IPS DF 4.7 (cell line): ENCODE data around the gene SIM2.

Experiments used
- DNase-seq: peaks from one replicate; pipeline ENCODE4 v3.0.0-alpha.2; 2013; ENCODE audit warnings: low spot score; ENCODE audit errors: extremely low read depth

The SIM2 gene

GRCh38 chr21:36759348-36760083 is 60.6 kb downstream of the SIM2 start:
- DNase-seq = no peak

GRCh38 chr21:36761685-36762084 is 62.8 kb downstream of the SIM2 start:
- no peak for DNase-seq

GRCh38 chr21:36762642-36763041 is 63.7 kb downstream of the SIM2 start:
- no peak for DNase-seq

- DNase-seq = no peak
Measured at GRCh38 chr21:36763305-36763704, 64.4 kb downstream of the SIM2 start.

- DNase-seq = no peak
Measured at GRCh38 chr21:36765229-36765628, 66.3 kb downstream of the SIM2 start.

- DNase-seq = no peak
Measured at GRCh38 chr21:36766511-36766910, 67.6 kb downstream of the SIM2 start.

GRCh38 chr21:36767096-36767495 is 68.2 kb downstream of the SIM2 start:
- DNase-seq = no peak

- no peak for DNase-seq
Measured at GRCh38 chr21:36768496-36768895, 69.6 kb downstream of the SIM2 start.

GRCh38 chr21:36769051-36769839 is 70.3 kb downstream of the SIM2 start:
- DNase-seq = no peak

GRCh38 chr21:36773117-36773516 is 74.2 kb downstream of the SIM2 start:
- DNase-seq = no peak

GRCh38 chr21:36773995-36774394 is 75.1 kb downstream of the SIM2 start:
- no peak for DNase-seq

- no peak for DNase-seq
Measured at GRCh38 chr21:36776981-36777617, 78.2 kb downstream of the SIM2 start.

- DNase-seq = no peak
Measured at GRCh38 chr21:36780861-36781260, 81.9 kb downstream of the SIM2 start.

GRCh38 chr21:36783612-36784374 is 84.9 kb downstream of the SIM2 start:
- DNase-seq = no peak

GRCh38 chr21:36784947-36785346 is 86.0 kb downstream of the SIM2 start:
- DNase-seq = no peak

GRCh38 chr21:36785615-36786014 is 86.7 kb downstream of the SIM2 start:
- no peak for DNase-seq

GRCh38 chr21:36786186-36786585 is 87.3 kb downstream of the SIM2 start:
- DNase-seq = no peak

GRCh38 chr21:36788120-36788638 is 89.3 kb downstream of the SIM2 start:
- no peak for DNase-seq

GRCh38 chr21:36790616-36791015 is 91.7 kb downstream of the SIM2 start:
- DNase-seq = no peak

- DNase-seq = no peak
Measured at GRCh38 chr21:36791180-36791579, 92.3 kb downstream of the SIM2 start.

- no peak for DNase-seq
Measured at GRCh38 chr21:36791695-36792470, 93.0 kb downstream of the SIM2 start.
